ENCODE measurements around the gene CNNM4. TPM values are rescaled to one million over a fixed set of nuclear protein-coding genes. Genes with fewer than 3 reads are reported as not detected.

CNNM4 gene
- 1 to 10 TPM in 5 of 6 donors, not detected in 1; 3.3 to 9.4 (median 6.3) TPM for polyA plus RNA-seq (ENCODE audit: low read depth in 6 of 6)

DNA sequence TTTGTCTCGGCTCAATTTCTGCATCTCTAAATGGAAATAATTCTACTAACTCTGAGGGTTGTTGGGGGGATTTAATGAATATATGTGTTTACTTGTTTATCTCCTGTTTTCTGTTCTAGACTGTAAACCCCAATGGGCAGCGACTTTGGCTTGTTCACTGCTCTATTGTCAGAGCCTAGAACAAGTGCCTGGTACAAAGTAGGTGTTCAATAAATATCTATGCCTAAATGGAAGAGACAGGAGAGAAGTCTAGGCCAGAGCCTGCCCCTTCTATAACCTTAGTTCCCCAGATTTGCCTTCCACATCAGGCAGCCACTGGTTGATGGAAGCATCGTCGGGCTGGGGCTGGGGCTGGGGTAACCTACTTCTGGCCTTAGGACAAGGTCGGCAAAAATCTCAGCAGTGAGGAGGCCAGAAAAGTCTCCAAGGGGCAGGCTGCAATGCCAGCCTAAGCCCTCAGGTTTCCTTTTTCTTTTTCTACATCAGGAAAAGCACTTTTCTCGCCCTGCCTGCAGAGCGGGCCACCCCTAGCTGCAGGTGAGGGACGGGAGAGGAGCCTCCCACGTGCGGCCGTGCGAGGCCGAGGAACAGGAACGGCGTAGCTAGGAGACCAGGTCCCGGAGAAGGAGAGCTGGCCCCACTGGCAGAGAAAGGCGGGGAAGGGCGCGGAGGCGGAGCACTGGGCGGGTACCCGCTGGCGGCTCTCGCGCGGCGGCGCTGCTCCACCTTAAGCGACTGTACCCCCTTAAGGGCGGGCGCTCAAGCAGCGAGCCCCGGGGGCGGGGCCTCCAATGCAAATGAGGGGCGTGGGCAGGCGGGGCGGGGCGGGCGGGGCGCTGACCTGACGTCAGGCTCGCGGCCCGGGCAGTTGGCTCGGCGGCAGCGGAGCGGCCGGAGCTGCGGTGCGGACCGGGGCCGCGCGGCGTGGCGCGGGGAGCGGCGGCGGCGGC is at the start of gene CNNM4:
TSS of gene CNNM4 (plus strand) at position 867 of the 950 bp plus-strand sequence. CDS start 98 bp downstream, outside the sequence.
- DNase-seq, result peak; percentile 87
- ATAC-seq (ENCODE audit: low read depth in 2 of 2), result peak; percentile 89
- H3K36me3 Mint-ChIP-seq, result no peaks in the 10 kb centered on the region
- peak within 1 kb of the TSS; percentile 84 to 98 (median 92) for H3K27ac Mint-ChIP-seq
- H3K4me3 Mint-ChIP-seq, result peak within 1 kb of the TSS; percentile 80 to 94 (median 93)
- no peaks in the 10 kb centered on the region for H3K9me3 Mint-ChIP-seq
- peaks cover 42 to 56% (median 46%) of the 10 kb centered on the region in 3 donors for H3K4me1 Mint-ChIP-seq
- H3K27me3 Mint-ChIP-seq, result no peaks in the 10 kb centered on the region

- DNase-seq, result no peak
- peaks cover 28 to 33% of the 10 kb centered on the region in 2 donors for H3K36me3 Mint-ChIP-seq
- H3K4me1 Mint-ChIP-seq, result peaks cover 0 to 4% (median 0%) of the 10 kb centered on the region in 3 donors
- ATAC-seq (ENCODE audit: low read depth in 2 of 2), result no peak
- H3K9me3 Mint-ChIP-seq, result no peaks in the 10 kb centered on the region
- H3K27me3 Mint-ChIP-seq, result no peaks in the 10 kb centered on the region
- no peak overlapping the region for H3K27ac Mint-ChIP-seq
- H3K4me3 Mint-ChIP-seq, result no peak overlapping the region
These were observed 49.7 kb upstream of the CNNM4 start for GRCh38 chr2:96710985-96711384.

DNA sequence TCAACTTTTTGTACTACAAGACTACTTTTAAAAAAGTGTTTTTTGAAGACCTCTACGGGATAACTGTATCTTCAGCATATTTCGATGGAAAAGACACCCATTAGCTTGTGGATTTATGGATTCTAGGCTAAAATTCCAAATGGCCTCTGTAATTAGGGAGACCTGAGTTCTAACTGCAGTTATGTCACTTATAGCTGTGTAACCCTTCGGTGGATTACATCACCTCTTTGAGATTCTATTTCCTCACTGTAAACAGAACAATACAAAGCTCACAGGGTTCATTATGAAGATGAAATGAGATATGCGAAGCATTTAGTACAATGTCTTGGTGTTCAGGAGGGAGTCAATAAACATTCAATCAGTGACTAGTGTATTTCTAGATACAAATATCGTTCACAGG is 45.0 kb upstream of the CNNM4 start:
- H3K4me1 Mint-ChIP-seq, result peaks cover 0 to 6% (median 4%) of the 10 kb centered on the region in 3 donors
- ATAC-seq (ENCODE audit: low read depth in 2 of 2) (no peak), DNase-seq (no peak)
- H3K27ac Mint-ChIP-seq, result no peak overlapping the region
- no peak overlapping the region for H3K4me3 Mint-ChIP-seq
- H3K36me3 Mint-ChIP-seq, result peaks cover 13 to 19% of the 10 kb centered on the region in 2 donors
- no peaks in the 10 kb centered on the region for H3K9me3 Mint-ChIP-seq
- H3K27me3 Mint-ChIP-seq, result no peaks in the 10 kb centered on the region

DNA sequence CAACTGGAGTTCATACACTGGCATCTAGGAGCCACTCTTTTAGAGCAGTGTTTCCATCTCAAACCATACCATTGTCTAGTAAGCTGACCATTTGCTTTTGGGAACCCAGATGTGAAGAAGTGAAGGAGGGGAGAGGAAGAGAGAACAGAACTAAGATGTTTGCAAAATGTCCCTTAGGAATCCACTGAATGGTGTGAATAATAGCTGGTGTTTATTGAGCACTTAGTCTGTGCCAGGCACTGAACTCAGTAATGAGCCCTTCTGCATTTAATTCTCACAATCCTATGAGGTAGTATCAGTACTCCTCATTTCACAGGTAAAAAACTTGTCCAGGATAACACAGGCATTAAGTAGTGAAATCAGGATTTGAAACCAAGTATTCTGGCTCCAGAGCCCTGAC is 44.3 kb upstream of the CNNM4 start:
- DNase-seq (no peak), ATAC-seq (ENCODE audit: low read depth in 2 of 2) (no peak)
- H3K27me3 Mint-ChIP-seq, result no peaks in the 10 kb centered on the region
- peak overlapping the region in 1 of 6 donors; percentile 91 for H3K27ac Mint-ChIP-seq
- no peak overlapping the region for H3K4me3 Mint-ChIP-seq
- H3K4me1 Mint-ChIP-seq, result peaks cover 0 to 6% (median 4%) of the 10 kb centered on the region in 3 donors
- H3K36me3 Mint-ChIP-seq, result peaks cover 7 to 11% of the 10 kb centered on the region in 2 donors
- no peaks in the 10 kb centered on the region for H3K9me3 Mint-ChIP-seq

DNA sequence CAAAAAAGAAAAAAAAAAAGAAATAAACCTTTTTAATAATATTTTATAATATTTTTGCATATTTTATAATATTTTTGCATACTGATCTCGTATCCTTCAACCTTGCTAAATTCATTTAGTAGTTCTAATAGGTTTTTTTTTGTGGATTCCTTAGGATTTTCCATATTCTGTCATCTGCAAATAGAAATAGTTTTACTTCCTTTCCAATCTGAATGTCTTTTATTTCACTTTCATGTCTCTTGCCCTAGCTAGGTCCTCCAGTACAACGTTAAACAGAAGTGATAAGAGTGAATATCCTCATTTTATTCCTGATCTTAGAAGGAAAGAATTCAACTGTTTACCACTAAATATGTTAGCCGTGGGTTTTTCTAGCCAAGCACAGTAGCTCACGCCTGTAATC is 34.6 kb upstream of the CNNM4 start:
- Mint-ChIP-seq H3K36me3 (peaks cover 4 to 10% of the 10 kb centered on the region in 2 donors), H3K27me3 (no peaks in the 10 kb centered on the region), H3K9me3 (no peaks in the 10 kb centered on the region), H3K27ac (no peak overlapping the region), H3K4me3 (no peak overlapping the region), H3K4me1 (no peaks in the 10 kb centered on the region)
- no peak for ATAC-seq (ENCODE audit: low read depth in 2 of 2)
- DNase-seq, result no peak

DNA sequence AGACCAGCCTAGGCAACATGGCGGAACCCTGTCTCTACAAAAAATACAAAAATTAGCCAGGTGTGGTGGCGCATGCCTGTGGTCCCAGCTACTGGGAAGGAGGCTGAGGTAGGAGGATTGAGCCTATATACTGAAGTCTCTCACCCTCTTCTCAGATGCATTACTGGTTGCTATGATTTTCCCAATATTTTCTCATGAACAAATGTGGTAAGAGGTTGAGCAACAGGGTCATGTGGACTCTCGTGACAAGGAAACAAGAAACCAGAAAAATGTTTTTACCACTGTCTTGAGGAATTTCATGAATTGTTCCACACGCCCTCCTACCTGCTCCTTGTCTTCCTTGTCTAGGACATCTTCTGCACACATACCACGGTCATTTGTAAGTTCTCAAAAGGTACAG is 33.3 kb upstream of the CNNM4 start:
- H3K27me3 Mint-ChIP-seq, result no peaks in the 10 kb centered on the region
- H3K4me3 Mint-ChIP-seq, result no peak overlapping the region
- DNase-seq, result no peak
- ATAC-seq (ENCODE audit: low read depth in 2 of 2), result no peak
- H3K27ac Mint-ChIP-seq, result no peak overlapping the region
- no peaks in the 10 kb centered on the region for H3K9me3 Mint-ChIP-seq
- no peaks in the 10 kb centered on the region for H3K4me1 Mint-ChIP-seq
- peaks cover 4 to 12% of the 10 kb centered on the region in 2 donors for H3K36me3 Mint-ChIP-seq

DNA sequence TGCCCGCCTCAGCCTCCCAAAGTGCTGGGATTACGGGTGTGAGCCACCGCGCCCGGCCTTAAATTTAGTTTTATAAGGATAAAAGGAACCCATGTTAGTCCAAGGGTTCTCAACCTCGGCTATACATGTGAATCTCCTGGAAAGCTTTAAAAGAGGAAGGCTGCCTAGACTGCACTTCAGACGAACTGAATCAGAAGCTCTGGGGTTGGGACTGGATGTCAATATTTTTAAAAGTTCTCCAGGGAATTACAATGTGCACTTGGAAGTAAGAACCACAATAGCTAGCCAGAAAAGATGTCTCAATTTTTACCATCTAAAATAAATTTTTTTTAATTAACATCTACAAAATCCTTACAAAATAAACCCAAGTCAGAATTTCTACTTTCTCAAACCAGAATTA is 31.0 kb upstream of the CNNM4 start:
- Mint-ChIP-seq H3K27ac (no peak overlapping the region), H3K9me3 (no peaks in the 10 kb centered on the region), H3K4me1 (no peaks in the 10 kb centered on the region), H3K36me3 (peaks cover 12 to 16% of the 10 kb centered on the region in 2 donors), H3K27me3 (no peaks in the 10 kb centered on the region), H3K4me3 (no peak overlapping the region)
- no peak for DNase-seq
- no peak for ATAC-seq (ENCODE audit: low read depth in 2 of 2)

GRCh38 chr2:96730212-96730611 is 30.5 kb upstream of the CNNM4 start:
- ATAC-seq (ENCODE audit: low read depth in 2 of 2) (no peak), DNase-seq (no peak)
- H3K9me3 Mint-ChIP-seq, result no peaks in the 10 kb centered on the region
- H3K4me1 Mint-ChIP-seq, result no peaks in the 10 kb centered on the region
- H3K27ac Mint-ChIP-seq, result no peak overlapping the region
- no peak overlapping the region for H3K4me3 Mint-ChIP-seq
- H3K27me3 Mint-ChIP-seq, result no peaks in the 10 kb centered on the region
- peaks cover 12 to 16% of the 10 kb centered on the region in 2 donors for H3K36me3 Mint-ChIP-seq

- DNase-seq (no peak), ATAC-seq (ENCODE audit: low read depth in 2 of 2) (no peak)
- peaks cover 12% of the 10 kb centered on the region in 2 donors for H3K36me3 Mint-ChIP-seq
- H3K4me3 Mint-ChIP-seq, result no peak overlapping the region
- H3K9me3 Mint-ChIP-seq, result no peaks in the 10 kb centered on the region
- H3K27ac Mint-ChIP-seq, result peak overlapping the region in 2 of 6 donors; percentile 30 to 32
- peaks cover 4 to 15% (median 14%) of the 10 kb centered on the region in 3 donors for H3K4me1 Mint-ChIP-seq
- no peaks in the 10 kb centered on the region for H3K27me3 Mint-ChIP-seq
These were observed 26.8 kb upstream of the CNNM4 start for GRCh38 chr2:96733931-96734330.

GRCh38 chr2:96734880-96735583 is 25.7 kb upstream of the CNNM4 start:
- Mint-ChIP-seq H3K27ac (no peak overlapping the region), H3K27me3 (no peaks in the 10 kb centered on the region), H3K4me3 (peak overlapping the region in 1 of 8 donors; percentile 28), H3K9me3 (no peaks in the 10 kb centered on the region), H3K36me3 (peaks cover 12% of the 10 kb centered on the region in 2 donors), H3K4me1 (peaks cover 15 to 25% (median 25%) of the 10 kb centered on the region in 3 donors)
- DNase-seq, result no peak
- ATAC-seq (ENCODE audit: low read depth in 2 of 2), result no peak

DNA sequence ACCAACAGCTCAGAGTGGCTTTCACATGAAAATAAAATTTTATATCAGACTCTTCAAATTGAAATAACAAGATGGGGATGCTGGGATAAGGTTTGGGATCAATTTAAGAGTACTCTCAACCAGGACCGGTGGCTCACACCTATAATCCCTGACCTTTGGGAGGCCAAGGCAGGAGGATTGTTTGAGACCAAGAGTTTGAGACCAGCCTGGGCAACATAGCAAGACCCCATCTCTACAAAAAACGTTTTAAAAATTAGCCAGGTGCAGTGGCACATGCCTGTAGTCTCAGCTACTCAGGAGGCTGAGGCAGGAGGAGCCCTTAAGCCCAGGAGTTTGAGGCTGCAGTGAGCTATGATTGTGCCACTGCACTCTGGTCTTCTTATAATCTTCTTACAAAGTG is 23.5 kb upstream of the CNNM4 start:
- Mint-ChIP-seq H3K4me3 (peak overlapping the region in 2 of 8 donors; percentile 34 to 63), H3K27ac (no peak overlapping the region), H3K36me3 (peaks cover 0 to 12% of the 10 kb centered on the region in 2 donors), H3K4me1 (peaks cover 28 to 42% (median 41%) of the 10 kb centered on the region in 3 donors), H3K27me3 (no peaks in the 10 kb centered on the region), H3K9me3 (no peaks in the 10 kb centered on the region)
- ATAC-seq (ENCODE audit: low read depth in 2 of 2), result no peak
- no peak for DNase-seq

DNA sequence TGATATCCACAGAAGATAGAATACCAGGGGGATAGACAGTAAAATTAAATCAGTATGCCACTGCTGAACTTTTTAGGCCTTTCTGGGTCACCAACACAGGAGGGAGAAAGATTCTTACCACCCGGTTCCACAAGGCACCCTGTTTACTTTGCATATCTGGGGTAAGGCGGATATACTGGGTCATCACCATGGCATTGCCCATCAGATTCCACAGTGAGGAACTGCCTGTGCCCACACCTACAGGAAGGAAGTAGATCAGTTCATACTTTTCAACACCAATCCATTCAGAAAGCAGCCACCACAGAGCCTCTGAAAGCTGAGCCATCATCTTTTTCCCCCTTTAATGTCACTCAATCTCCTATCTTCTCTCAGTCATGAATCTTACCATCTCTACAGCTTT is 22.9 kb upstream of the CNNM4 start:
- Mint-ChIP-seq H3K27ac (peak overlapping the region in 2 of 6 donors; percentile 49 to 91), H3K9me3 (no peaks in the 10 kb centered on the region), H3K27me3 (no peaks in the 10 kb centered on the region), H3K36me3 (peaks cover 0 to 12% of the 10 kb centered on the region in 2 donors), H3K4me1 (peaks cover 28 to 42% (median 41%) of the 10 kb centered on the region in 3 donors), H3K4me3 (peak overlapping the region in 4 of 8 donors; percentile 34 to 63 (median 40))
- no peak for ATAC-seq (ENCODE audit: low read depth in 2 of 2)
- DNase-seq, result no peak

GRCh38 chr2:96739076-96739632 is 21.5 kb upstream of the CNNM4 start:
- Mint-ChIP-seq H3K36me3 (no peaks in the 10 kb centered on the region), H3K9me3 (no peaks in the 10 kb centered on the region), H3K27me3 (no peaks in the 10 kb centered on the region), H3K27ac (peak overlapping the region in 5 of 6 donors; percentile 93 to 97 (median 96)), H3K4me3 (peak overlapping the region; percentile 93 to 99 (median 98)), H3K4me1 (peaks cover 28 to 42% (median 41%) of the 10 kb centered on the region in 3 donors)
- no peak for DNase-seq
- ATAC-seq (ENCODE audit: low read depth in 2 of 2), result no peak

Measured in naive B cell (primary cell).